GM19193 (cell line): ENCODE measurements around the gene FAR1.

Experiments
- POLR2A ChIP-seq: IDR thresholded peaks from 4 replicates; pipeline ENCODE4 v1.6.1; 2011; ENCODE audit not compliant: insufficient read depth, insufficient read length; ENCODE audit errors: extremely low read depth

The FAR1 gene

DNA sequence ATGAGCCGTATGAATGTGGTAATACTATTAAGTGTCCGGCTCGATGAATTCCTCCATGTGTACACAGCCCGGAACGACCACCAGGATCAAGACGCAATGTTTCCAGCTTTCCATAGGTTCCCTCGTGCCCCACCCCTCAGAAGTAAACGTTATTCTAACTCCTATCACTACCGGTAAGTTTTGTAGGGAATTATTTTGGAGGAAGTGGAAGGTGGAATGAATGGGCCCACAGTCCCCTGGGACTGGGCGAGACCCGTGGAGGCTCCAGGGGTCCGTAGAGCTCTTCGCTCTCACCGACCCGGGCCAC lies 720 bp upstream of the FAR1 start:
- no peak for TF ChIP-seq POLR2A

DNA sequence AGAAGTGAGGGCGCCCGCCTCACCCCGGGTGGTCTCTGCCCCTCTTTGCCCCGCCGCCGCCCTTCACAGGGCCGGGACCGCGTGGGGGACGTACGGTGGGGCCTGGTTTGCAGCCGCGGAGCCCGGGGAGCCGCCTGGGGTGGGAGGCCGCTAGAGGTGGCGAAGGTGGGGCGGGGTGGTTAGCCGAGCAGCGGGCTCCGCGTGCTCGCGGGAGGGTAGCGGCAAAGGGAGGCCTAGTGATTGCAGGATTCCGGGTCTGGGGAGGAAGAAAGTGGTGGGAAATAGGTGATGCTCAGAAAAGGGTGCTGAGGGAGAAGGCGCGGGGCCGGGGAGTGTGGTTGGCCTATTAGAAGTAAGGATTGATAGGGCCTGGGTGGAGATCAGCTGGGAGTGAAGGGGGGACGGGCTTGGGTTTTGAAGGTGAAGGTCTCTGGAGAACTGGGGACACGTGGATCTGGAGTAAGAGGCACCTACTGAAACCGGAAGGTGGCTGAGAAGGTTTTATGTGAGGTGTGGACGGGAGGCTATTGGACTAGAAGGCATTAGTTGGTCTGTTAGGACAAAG lies 571 bp downstream of the FAR1 start:
- TF ChIP-seq POLR2A = no peak

DNA sequence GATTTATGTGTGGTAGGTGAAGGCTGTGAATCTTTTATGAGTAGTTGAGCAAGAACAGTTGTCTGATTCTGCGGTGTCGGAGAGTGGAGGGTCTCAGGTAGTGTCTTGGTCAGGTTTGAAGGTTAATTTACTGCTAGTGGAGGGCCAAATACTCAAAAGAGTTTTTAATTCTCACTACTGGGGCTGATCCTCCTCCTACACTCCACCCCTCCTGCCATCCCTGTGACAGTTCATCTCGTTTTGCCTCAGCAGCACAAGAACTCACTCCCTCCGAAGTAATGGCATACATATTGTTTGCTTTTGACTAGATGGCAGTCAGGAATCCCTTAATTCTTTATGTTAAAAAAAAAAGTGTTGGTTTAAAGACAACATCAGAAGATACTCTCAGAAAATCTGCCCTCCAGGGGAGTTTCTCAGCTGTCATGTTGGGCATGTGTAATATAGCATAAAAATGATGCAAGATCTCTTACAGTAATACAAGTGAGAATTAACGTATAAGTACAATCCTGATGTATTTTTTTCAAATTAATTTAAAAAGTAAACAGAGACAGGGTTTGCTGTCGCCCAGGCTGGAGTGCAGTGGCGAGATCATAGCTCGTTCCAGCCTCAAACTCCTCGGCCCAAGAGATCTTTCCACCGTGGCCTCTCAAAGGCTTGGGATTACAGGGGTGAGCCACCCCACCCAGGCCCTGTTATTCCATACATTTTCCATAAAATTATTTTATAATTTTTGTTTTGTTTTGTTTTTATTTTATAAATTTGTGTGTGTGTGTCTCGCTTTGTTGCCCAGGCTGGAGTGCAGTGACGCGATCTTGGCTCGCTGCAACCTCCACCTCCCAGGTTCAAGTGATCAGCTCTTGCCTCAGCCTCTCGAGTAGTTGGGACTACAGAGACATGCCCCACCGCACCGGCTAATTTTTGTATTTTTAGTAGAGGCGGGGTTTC lies 1.3 kb downstream of the FAR1 start:
- no peak for TF ChIP-seq POLR2A

DNA sequence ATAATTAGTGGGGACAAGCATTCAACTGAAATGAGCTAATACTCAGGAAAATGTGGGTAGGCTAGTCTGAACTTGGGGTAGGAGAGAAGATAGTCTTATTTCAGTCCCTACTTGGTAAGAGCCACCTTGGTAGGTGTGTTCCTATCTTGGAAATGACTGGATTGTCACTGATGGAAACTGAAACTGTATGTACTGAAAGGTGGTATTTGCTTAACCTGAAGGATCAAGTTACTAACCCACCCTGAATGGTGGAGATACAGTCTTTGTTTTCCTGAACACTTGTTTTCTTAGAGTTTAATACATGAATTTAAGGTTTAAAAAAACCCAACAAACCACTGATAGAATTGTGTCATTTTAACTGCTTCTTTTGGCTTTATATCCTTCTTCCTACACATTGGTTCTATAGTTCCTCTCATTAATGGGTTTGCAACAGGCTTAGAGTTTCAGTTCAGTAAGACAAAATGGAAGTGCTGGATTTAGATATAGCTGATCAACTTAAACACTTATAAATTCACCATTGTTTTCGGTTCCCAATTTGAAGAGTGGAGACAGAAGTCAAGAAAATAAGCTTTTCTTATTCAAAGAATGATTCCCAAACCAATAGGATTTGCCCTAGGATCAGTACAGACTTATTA lies 4.2 kb downstream of the FAR1 start:
- TF ChIP-seq POLR2A = no peak

DNA sequence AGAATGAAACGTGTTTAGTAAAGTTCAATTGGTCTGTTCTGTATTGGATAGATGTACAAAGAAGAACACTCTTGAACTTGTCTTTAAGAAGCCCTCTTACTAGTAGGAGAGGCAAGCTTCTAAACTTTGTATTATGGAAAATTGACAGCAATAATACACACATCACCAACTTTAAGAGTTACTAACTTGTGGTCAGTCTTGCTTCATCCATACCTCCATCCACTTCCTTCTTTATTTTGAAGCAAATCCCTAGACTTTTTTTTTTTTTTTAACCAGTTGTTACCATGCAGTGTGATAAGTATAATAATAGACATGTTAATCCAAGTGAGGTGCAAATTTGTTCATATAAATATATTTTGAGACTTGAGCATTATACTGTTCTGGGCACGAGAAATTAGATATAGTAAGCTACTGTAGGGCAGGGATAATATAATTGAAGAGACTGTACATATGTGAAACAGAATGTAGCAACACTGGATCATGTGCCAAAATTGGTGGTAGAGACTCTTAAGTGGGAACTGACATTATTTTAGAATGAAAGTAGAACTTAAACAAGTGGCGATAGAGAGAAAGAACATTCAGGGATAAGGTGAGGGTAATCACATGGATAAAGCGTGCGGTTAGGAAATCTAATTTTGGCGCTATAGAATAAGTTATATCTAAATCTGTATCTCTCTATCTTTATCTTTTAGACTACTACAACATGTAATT lies 6.5 kb downstream of the FAR1 start:
- no peak for TF ChIP-seq POLR2A

DNA sequence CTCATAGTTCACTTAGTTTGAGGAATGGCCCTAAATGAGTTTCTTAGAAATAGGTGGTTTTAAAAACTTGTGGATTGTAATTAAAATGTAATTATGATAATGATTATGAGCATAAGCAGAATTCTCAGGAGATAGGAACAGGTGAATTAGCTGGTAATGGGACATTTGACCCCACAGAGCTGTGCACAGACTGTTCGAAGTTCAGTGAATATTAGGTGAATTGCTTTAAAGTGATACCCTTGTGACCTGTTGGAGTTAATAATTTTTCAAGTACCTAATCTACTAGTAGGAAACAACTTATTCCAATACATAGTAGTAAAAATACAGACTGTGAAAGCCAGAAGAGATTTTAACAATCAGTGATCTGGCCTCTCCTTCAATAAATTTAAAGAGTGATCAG lies 8.1 kb downstream of the FAR1 start:
- TF ChIP-seq POLR2A = no peak

DNA sequence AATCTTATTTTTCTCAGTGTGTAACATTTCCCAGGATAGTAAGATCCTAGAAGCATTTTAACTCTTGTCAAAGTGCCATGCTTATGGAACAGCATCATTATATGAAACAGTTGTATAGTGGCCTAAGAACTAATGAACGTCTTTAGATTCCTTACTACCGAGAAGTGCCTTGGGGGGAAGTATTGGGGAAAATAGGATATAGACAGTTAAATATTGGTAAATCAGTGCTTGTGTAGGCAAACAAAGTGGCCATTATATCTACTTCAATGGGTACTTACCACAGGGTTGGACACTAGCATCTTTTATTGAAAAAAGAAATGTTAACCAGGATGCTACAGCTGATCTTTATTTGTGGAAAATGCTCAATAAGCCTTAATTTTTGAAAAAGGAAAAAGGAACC lies 11.3 kb downstream of the FAR1 start:
- no peak for TF ChIP-seq POLR2A

DNA sequence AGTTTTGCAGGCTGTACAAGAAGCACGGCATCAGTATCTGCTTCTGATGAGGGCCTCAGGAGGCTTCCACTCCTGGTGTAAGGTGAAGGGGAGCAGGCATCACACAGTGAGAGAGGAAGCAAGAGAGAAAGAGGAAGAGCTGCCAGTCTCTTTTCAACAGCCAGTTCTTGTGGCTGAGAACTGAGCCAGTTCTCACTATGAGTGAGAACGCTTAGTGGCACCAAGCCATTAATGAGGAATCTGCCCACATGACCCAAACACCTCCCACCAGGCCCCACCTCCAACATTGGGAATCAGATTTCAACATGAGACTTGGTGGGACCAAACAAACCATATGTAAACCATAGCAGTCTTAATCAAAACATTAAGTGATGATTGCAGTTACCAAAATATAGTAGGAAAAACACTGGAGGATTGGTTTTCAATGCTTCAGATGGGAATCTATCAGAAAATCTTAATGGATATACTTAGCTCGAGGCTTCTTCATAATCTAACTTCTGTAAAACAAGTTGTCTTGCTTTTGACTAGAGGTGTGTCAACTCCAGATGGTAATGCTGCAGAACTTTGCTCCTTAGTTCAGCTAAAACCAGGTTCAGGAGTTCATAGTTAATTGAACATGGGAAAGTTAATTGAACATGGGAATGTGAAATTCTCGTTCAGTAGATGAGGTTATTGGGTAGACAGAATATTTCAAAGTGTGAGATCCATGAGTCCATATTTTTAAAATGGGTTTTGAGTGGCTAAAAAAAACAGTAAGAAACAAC lies 12.2 kb downstream of the FAR1 start:
- TF ChIP-seq POLR2A = no peak

DNA sequence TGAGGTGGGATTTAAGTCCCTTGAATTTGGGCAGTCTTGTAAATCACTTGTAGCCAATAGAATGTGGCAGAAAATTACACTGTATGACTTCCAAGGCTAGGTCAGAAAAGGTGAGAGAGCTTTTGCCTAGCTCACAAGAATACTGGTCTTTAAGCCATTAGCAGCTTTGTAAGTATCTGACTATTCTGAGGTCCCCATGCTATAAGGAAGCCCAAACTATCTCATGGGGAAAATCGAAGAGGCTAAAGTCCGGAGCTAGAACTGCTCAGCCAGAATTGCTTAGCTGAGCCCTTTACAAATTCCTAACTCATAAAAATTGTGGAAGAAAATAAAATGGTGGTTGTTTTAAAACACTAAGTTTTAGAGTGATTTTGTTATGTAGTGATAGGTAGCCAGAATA lies 13.0 kb downstream of the FAR1 start:
- TF ChIP-seq POLR2A = no peak

DNA sequence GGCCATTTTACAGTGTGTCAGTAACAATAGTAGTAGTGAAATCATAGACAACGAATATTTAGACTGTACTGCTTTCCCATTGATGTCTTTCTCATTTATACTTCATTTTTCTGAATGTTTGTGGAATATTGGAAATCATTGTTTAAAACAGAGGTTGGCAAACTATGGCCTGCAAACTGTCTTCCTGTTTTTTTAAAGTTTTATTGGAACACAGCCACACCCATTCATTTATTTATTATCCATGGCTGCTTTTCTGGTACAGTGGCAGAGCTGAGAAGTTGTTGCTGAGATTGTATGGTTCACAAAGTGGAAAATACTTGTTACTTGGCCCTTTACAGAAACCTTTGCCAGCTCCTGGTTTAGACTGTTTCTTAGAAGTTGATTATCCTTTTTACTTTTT lies 13.7 kb downstream of the FAR1 start:
- TF ChIP-seq POLR2A = no peak

DNA sequence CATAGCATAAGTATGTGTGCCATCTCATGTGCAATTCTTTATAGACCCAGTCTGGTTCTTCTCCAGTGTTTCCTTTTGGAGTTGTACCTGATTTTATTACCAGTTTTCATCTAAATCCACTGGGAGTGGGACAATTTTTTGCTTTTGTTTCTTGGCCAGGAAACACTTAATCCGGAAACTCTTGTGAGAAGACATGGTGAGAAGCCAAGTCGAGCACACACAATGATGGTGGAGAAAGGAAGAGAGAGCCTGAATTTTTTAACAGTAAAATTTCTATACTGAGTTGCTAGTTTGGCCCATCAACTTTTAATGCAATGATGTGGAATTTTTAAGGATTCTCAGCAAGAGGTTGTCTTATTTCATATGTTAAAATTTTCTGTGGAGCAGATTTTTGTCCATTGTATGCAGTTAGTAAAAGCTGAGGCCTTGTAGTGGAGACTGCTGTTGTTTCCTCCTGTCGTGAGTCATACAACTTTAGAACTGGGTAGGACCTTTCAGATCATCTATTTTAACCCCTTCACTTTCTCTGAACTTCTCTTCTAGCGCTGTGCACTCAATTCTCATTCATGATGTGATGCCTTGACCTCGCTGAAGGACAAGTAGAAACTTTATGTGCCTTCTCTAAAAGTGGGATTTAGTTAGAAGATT lies 17.1 kb downstream of the FAR1 start:
- TF ChIP-seq POLR2A = no peak

DNA sequence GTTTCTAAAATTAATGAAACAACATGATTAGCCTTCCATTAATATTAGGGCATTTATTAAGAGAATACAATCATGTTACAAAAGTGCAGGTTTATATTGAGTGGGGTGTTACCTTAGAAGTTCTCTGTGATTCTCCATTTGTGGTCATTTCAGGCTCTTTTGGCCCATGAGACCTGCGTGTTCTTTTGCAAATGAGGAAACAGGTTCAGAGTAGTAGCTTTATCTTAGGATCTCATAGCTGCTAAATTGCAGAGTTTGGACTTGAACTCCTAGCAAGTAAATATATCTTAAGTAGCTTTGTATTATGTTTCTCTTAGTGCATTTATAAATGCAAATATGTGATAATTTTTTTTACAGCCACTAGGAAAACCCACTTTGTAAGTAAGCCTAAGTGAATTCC lies 18.3 kb downstream of the FAR1 start:
- TF ChIP-seq POLR2A = no peak

DNA sequence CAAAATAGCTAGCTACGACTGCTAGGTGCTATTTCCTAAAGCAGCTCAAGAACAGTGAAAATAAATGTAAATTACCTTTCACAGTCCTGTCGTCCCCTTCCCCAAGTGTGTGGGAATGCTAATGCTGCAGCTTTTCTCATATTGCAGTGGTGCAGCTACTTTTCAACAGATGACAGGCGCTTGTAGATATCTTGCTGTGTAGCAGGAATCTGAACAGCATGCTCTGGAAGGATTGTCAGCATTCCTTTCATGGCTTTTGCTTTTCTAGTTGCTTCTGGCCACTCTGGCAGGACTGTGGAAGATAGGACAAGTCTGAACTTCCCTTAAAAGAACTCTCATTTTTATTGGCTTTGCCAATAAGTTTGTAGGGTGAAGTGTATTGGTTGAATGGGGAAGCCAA lies 18.8 kb downstream of the FAR1 start:
- TF ChIP-seq POLR2A = no peak

DNA sequence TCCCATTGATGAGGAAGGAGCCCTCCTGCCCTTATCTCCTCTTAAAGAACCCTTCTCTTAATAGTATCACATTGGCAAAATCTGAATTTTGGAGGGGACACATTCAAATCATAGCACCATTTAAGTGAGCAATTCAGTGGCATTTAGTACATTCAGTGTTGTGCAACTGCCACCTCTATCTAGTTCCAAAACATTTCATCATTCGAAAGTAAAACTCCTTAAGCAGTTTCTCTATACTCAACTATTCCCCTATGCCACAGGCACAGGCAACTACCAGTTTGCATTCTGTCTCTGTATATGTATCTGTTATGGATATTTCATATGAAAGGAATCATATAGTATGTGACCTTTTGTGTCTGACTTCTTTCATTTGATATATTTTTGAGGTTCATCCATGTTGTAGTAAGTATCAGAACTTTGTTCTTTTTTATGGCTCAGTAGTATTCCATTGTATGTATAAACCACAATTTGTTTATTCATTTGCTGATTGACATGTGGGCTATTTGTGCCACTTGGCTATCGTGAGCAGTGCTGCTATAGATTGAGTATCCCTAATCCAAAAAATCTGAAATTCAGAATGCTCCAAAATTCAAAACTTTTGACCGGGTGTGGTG lies 22.9 kb downstream of the FAR1 start:
- no peak for TF ChIP-seq POLR2A

DNA sequence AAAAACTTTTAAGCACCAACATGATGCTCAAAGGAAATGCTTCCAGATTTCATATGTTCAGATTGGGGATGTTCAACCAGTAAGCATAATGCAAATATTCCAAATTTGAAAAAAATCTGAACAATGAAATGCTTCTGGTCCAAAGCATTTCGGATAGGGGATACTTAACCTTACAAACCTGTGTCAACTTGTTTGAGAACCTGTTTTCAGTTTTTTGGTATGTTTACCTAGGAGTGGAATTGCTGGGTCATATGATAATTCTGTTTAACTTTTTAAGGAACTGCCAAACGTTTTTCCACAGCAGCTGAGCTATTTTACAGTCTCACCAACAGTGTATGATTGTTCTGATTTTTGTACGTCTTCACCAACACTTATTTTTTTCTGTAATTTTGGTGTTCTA lies 23.7 kb downstream of the FAR1 start:
- TF ChIP-seq POLR2A = no peak

DNA sequence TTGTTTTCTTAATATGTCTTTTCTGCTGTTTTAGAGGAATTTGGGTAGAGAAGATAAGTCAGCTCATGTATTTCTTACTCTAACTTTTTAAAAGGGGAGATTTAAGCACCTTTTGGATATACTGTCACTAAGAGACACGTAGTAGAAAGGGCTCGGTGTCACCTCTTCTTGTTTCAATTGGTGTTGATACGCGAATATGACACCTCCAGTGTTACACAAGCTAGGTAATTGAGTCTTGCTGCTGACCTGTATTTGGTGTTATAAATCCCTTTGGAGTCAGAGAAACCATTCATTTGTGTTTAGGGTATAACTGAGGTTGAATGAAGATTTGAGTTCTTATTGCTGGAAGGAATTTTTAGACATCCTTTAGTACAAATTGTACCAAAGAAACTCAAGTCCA lies 25.6 kb downstream of the FAR1 start:
- TF ChIP-seq POLR2A = no peak
